Activated T-cell treated with anti-CD3 and anti-CD28 coated beads, Interleukin-2, amount 50 U/mL, for 4 hours (primary cell): ENCODE data around the gene GTPBP1. TPM values are rescaled to one million over a fixed set of nuclear protein-coding genes. Genes with fewer than 3 reads are reported as not detected.
A peak's percentile ranks its signal among the peaks of the same experiment; 100 is the strongest.

Experiments used
- ATAC-seq, 2 donors: fragments of 200-7000 bp; cut with Tn5 transposase; one replicate each; pipeline ENCODE4 v1.10.0; 2021
- DNase-seq: peaks from one replicate; pipeline ENCODE4 v3.0.0-alpha.2; 2020
- H3K27me3 Mint-ChIP-seq: one replicate; pipeline ENCODE4 v1.8.0; 2021; ENCODE audit warnings: low read depth, mixed read lengths
- H3K36me3 Mint-ChIP-seq: one replicate; pipeline ENCODE4 v1.8.0; 2022; ENCODE audit warnings: mixed read lengths; ENCODE audit not compliant: insufficient read depth
- H3K4me1 Mint-ChIP-seq: one replicate; pipeline ENCODE4 v1.8.0; 2021; ENCODE audit warnings: low read depth, mixed read lengths
- H3K4me3 Mint-ChIP-seq: one replicate; pipeline ENCODE4 v1.8.0; 2021; ENCODE audit warnings: mild to moderate bottlenecking, moderate library complexity, mixed read lengths
- H3K9me3 Mint-ChIP-seq: one replicate; pipeline ENCODE4 v1.8.0; 2021; ENCODE audit warnings: mixed read lengths
- total RNA-seq, 3 donors: library from RNA; stranded (reverse); gene quantifications; one replicate each; pipeline ENCODE4 v1.2.1, GENCODE V29; 2021

Gene GTPBP1
- total RNA-seq, 3 donors from 2014 or later, result 69.9 to 80.4 (median 76.5) TPM

DNA sequence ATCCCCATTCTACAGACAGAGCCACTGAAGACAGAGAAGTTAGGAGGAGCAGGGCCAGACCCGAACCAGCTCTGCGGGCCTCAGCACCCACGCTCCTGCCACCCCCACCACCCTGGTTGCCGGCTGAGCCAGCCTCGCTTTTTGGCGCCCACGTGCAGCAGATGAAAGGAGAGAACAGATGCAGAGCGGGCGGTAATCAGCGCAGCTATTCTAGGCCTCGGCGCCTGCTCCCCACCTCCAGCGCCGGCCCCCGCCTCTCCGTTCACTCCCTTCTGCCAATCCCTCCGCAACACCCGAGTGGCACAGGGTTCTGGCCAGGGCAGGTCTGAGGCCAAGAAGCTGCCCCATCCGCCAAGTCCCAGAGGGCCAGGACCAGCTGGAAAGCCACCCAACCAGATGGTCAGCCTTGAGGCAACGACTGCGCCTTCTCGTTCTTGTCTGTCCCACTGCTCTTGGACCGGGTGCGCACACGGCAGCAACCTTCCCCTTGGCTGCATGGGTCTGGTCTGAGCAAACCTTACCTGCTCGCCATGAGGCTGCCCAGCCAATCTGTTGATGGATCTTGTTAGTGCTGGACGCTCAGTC, 71.4 kb downstream of the GTPBP1 start:
- Mint-ChIP-seq H3K9me3 (no peaks in the 10 kb centered on the region), H3K4me1 (peaks cover 3% of the 10 kb centered on the region), H3K36me3 (peaks cover 8% of the 10 kb centered on the region), H3K4me3 (no peak overlapping the region), H3K27me3 (no peaks in the 10 kb centered on the region)
- ATAC-seq (no peak), DNase-seq (no peak)

DNA sequence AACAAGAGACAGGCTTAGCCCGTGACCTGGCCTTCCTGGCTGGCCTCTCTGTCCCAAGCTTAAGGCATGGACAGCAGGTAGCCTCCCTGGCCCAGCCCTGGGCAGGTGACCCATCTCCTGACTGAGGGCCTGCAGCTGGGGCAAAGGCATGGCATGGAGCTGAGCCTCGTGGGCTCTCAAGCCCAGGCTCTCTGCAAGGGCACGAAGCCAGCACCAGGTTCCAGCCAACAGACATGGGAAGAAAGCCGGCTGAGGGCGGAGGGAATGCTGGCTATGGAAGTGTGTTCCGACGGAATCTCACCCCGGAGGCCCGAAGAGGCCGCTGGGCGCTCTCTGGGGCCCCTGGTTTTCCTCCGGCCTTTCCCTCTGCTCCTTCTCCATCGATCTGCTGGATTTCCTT, 75.3 kb downstream of the GTPBP1 start:
- no peaks in the 10 kb centered on the region for H3K4me1 Mint-ChIP-seq
- no peaks in the 10 kb centered on the region for H3K27me3 Mint-ChIP-seq
- no peaks in the 10 kb centered on the region for H3K9me3 Mint-ChIP-seq
- peaks cover 12% of the 10 kb centered on the region for H3K36me3 Mint-ChIP-seq
- no peak for DNase-seq
- ATAC-seq, result no peak
- H3K4me3 Mint-ChIP-seq, result no peak overlapping the region

DNA sequence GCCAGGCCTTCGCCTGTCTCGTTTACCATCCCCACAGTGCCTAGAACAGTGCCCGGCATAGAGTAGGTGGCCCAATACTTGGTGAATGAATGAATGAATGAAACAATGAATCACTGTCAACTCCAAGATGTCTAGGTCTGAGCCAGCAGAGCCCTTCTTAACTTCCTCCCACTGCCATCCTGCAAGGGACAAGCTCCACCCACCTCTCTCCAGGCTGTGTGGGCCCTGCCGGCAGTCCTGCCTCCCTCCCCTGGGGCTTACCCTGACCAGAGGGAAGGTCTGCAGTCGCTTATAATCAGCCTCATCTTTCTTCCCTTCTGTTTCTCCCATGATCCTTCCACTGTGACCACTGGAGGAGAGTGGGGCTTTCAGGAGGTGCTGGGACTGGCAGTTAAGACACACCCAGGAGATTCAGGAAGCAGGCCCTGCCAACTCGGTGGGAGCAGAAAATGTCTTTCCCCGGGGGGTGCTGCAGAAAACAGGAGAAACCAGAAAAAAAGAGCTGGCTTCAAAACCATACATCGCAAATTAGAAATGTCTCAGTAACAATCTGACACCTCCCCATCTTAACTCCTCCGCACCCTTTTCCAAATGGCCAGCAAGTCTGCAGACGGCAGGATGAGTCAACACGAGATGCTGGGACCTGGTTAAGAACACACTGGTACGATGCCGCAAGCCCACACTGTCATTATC, 76.8 kb downstream of the GTPBP1 start:
- DNase-seq, result no peak
- Mint-ChIP-seq H3K36me3 (peaks cover 12% of the 10 kb centered on the region), H3K27me3 (no peaks in the 10 kb centered on the region), H3K9me3 (no peaks in the 10 kb centered on the region), H3K4me1 (no peaks in the 10 kb centered on the region), H3K4me3 (no peak overlapping the region)
- peak in 1 of 2 donors; percentile 38 for ATAC-seq

Other genes with a start within 250 kb of the GTPBP1 start
- under 1 TPM in 2 of 3 donors, not detected in 1; 0.21 to 0.35 TPM for gene KDELR3, start 237.8 kb upstream of the GTPBP1 start, total RNA-seq
- 100 to 1,000 TPM; 228 to 276 (median 251) TPM for gene DDX17, start 199.6 kb upstream of the GTPBP1 start, total RNA-seq
- 1 to 10 TPM; 1.9 to 3.0 (median 2.4) TPM for gene DMC1, start 135.8 kb upstream of the GTPBP1 start, total RNA-seq
- under 1 TPM; 0.46 to 0.86 (median 0.53) TPM for gene FAM227A, start 49.6 kb upstream of the GTPBP1 start, total RNA-seq
- gene CBY1, start 49.3 kb upstream of the GTPBP1 start, total RNA-seq, result 1 to 10 TPM; 4.7 to 6.7 (median 4.9) TPM
- gene TOMM22, start 24.0 kb upstream of the GTPBP1 start, total RNA-seq, result 100 to 1,000 TPM; 247 to 280 (median 249) TPM
- gene JOSD1, start 5.0 kb upstream of the GTPBP1 start, total RNA-seq, result 10 to 100 TPM; 65.3 to 76.0 (median 72.8) TPM
- 10 to 100 TPM; 30.1 to 44.6 (median 44.0) TPM for gene SUN2, start 50.1 kb downstream of the GTPBP1 start, total RNA-seq
- gene DNAL4, start 88.2 kb downstream of the GTPBP1 start, total RNA-seq, result 1 to 10 TPM; 4.5 to 6.1 (median 5.1) TPM
- gene NPTXR, start 138.1 kb downstream of the GTPBP1 start, total RNA-seq, result 1 to 10 TPM; 2.0 to 2.5 (median 2.2) TPM
- 100 to 1,000 TPM; 192 to 225 (median 207) TPM for gene CBX6, start 166.3 kb downstream of the GTPBP1 start, total RNA-seq